GM21515 (cell line): ENCODE measurements around the gene CD22.
"Not testable (repeated sequence)": the region's sequence is repeated elsewhere in the genome, so short reads cannot be mapped to it uniquely, and the experiment has no call there.

Experiments used
- ATAC-seq: cut with Tn5 transposase; IDR thresholded peaks from one replicate; pipeline ENCODE4 v1.9.1; 2021; ENCODE audit not compliant: unreplicated experiment

CD22 gene

DNA sequence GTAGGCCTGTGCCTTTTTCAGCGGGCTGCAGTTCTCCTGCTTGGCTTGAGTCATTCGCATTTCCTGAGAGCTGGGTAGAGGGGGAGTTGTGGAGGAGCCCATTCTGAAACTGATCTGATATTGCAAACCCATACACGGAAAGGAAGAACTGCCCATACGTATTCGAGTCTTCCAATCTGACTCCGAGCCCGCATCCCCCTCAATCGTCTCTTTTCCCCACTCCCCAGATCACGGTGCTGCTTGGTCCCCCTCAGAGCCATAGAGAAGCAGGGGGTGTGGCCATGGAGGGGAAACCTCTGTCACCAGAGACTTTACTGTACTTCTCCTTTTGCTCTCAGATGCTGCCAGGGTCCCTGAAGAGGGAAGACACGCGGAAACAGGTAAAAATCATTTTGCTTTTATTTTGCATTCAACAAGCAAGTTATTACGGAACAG lies at the start of gene CD22:
Gene CD22 (plus strand): TSS at position 337 of the 435 bp plus-strand sequence. CDS start 2,854 bp downstream, outside the sequence.
- peak; percentile 33 for ATAC-seq

DNA sequence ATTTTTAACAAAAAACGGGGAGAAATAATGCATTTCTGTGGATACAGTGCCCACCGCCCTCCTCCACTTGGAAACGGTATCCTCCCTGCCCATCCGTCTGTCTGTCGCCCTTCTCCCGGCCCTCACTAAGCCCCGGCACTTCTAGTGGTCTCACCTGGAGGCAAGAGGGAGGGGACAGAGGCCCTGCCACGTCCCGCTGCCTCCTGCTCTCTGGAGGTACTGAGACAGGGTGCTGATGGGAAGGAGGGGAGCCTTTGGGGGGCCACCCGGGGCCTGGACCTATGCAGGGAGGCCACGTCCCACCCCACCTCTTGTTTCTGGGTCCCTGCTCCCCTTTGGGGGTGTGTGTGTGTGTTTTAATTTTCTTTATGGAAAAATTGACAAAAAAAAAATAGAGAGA lies 49.6 kb upstream of the CD22 start:
- no peak for ATAC-seq

DNA sequence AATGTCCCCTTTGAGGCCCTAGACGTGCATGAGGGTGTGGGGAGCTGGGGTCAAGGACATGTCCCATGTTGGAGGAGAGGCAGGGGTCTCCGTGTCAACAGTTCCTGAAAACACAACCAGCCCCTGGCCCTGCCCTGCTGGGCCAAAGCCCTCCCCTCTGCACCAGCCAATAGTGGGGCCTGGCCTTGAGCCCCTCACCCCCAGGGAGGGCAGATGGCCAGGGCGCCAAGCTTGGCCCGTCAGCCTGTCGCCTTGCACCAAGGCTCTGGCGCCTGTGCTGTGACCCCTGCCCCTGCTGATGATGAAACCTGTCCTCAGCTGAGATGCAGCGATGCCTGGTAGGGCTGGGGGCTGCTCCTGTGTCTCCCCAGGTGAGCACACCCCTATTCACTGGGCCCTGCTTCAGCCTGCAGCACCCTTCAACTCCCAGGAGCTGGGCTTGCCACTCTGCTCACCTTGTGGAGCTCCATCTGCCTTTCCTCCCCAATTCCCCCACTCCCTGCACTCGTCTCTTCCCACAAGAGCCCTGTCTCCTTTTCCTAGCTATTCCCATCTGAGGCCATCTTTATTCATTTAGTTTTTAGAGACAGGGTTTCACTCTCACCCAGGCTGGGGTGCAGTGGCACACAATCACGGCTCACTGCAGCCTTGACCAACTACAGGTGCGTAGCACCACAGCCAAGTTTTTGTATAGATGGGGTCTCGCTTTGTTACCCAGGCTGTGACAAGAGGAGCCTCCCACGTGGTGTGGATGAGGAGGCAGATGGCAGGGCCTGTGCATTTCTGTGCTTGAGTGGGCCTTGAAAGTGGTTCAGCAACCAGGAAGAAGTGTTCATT lies 48.8 kb upstream of the CD22 start:
- no peak for ATAC-seq

DNA sequence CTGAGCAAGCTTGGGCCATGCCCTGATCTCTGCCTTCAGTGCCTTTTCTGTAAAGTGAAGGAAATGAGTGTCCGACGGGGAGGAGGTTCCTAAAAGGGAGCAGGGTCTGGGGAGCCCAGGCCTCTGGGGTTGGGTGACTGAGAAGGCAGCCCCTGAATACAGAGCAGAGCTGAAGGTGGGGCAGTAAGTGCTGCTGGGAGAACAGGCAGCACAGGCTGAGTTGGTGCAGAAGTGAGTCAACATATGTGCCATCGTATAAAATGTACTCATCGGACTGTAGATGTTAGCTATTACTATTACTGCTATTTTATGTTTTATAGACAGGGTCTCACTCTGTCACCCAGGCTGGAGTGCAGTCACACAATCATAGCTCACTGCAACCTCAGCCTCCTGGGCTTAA lies 47.7 kb upstream of the CD22 start:
- ATAC-seq = no peak

DNA sequence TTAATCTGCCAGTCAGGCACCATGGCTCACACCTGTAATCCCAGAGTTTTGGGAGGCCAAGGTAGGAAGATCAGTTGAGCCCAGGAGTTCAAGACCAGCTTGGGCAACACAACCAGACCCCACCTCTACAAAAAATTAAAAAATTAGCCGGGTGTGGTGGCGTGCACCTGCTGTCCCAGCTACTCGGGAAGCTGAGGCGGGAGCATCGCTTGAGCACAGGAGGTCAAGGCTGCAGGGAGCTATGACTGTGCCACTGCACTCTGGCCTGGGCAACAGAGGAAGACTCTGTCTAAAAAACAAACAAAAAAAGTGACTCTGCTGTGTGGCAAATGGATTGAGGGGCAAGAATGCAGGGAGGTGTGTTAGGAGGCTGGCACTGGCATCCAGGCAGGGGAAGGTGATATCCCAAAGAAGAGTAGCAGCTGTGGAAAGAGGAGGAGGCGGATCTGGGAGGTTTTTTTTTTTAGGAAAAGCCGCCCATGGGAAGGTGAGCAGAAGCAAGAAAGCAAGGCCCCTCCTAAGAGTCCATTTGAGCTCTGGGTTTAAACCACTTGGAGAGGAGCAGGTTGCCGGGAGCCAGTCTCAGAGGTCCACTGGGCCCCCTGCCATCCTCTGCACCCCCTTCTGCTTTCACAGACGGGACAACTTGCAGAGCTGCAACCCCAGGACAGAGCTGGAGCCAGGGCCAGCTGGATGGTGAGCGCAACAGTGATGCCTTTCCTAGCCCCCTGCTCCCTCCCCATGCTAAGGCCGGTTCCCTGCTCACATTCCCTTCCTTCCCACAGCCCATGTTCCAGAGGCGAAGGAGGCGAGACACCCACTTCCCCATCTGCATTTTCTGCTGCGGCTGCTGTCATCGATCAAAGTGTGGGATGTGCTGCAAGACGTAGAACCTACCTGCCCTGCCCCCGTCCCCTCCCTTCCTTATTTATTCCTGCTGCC lies 44.6 kb upstream of the CD22 start:
- no peak for ATAC-seq

DNA sequence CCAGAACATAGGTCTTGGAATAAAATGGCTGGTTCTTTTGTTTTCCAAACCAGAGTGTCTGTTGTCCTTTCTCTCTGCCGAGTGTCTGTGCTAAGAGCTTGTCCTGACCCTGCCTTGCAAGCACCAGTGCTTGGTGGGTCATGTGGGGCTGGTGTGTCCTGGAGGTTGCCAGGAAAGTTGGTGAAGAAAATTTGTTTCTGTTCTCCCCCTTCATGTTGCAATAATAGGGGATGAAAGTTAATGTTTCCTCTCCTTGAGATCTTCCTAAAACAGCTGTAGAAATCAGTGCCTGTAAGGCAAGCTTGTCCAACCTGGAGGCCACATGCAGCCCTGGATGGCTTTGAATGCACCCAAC lies 43.9 kb upstream of the CD22 start:
- ATAC-seq = no peak

DNA sequence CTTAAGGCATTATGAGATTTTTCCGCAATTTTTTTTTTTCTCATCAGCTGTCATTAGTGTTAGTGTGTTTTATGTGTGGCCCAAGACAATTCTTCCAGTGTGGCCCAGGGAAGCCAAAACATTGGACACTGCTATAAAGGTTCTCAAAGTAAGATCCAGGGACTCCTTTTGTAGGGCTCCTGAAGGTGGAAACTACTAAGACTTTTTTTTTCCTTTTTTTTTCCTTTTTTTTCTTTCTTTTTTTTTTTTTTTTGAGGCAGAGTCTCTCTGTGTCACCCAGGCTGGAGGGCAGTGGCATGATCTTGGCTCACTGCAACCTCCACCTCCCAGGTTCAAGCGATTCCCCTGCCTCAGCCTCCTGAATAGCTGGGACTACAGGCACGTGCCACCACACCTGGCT lies 43.5 kb upstream of the CD22 start:
- not testable (repeated sequence) for ATAC-seq

DNA sequence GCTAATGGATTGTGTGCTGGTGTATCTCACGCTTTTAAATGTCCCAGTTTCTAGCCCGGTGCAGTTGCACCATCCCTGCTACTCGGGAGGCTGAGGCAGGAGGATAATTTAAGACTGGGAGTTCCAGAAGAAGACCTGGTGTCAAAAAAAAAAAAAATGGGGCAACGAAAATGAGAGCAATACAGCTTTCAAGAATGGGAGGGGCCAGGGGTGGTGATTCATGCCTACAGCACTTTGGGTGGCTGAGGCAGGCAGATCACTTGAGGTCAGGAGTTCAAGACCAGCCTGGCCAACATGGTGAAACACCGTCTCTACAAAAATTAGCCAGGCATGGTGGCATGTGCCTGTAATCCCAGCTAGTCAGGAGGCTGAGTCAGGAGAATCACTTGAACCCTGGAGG lies 42.9 kb upstream of the CD22 start:
- not testable (repeated sequence) for ATAC-seq

DNA sequence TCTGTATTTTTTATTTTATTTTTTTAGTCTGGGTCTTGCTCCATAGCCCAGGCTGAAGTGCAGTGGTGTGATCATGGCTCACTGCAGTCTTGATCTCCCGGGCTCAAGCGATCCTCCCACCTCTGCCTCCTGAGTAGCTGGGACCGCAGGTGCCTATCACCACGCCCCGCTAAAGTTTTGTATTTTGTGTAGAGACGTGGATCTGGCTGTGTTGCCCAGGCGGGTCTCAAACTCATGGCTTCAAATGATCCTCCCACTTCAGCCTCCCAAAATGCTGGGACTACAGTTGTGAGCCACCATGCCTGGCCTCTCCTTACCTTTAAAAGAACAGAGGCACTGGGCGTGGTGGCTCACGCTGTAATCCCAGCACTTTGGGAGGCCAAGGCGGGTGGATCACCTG lies 41.3 kb upstream of the CD22 start:
- ATAC-seq = no peak

DNA sequence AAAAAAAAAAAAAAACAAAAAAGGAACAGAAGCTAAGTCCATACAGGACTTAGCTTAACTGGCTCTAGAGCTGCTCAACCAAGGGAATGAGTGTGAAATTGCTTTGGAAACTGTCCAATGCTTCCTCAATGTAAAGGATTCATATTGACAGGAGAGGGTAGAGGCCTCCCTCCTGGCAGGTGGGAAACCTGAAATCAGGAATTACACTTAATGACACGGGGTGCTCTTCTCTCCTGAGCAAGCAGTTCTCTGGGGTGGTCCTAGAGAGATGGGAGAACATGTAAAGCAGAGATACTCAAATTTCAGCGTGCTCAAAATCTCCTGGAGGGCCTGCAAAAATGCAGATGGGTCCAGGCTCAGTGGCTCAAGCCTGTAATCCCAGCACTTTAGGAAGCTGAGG lies 40.7 kb upstream of the CD22 start:
- no peak for ATAC-seq

DNA sequence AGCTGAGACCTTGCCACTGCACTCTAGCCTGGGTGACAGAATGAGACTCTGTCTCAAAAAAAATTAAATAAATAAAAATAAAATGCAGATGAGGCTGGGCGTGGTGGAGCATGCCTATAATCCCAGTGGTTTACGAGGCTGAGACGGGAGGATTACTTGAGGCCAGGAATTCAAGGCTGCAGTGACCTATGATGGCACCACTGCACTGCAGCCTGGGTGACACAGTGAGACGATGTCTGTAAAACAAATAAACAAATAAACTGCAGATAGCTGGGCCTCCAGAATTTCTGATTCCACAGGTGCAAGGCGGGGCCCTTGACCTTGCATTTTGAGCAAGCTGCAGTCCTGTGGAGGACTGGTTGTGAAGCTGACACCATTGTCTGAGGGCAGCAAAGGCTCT lies 40.1 kb upstream of the CD22 start:
- ATAC-seq = no peak

DNA sequence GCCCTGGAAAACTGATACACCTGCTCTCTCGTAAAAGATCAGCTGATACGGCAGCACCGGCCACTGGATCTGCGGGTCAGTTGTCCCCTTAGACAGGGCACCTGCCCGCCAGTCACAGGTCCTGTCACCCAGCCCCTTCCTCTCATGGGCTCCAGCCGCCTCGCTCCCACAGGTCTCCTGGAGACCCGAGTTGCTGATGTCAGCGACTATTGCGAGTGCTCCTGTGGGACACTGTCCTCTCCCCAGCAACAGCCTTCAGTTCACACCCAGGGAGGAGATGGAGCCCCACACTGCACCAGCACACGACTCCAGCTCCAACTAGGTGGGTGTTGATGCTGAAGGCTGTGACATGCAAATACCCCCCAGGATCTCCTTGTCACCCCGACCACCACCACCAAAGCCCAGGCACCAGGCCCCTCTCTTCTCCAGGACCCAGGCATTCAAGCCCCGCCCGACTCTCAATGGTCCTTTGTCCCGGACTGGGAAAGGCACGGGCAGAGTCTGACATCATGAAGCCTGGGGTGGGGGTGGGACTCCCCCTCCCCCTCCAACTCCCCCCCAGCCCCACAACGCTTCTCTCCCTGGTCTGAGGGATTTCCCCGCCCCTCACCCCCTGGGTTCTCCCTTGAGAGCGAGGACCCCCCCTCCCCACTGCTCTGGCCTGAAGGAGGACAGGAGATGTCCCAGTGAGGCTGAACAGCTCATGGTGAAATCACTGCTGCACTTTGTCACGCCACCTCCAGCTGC lies 38.4 kb upstream of the CD22 start:
- ATAC-seq = no peak

DNA sequence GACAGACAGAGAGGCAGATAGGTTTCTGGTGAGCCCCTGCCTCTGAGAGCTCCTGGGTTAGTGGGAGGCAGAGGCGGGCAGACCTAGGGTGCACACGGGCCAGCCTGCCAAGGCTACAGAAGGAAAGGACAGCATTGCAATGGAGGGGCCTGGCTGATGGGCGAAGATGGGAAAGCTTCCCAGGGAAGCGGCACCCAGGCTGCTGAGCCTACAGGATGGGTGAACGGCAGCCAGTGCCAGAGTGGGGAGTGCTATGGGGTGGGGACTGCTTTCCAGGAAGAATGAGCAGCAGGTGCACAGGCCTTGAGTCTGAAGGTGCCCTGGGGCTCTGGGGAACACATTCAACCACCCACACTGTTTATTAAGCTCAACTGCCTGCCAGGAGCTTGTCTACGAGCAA lies 37.7 kb upstream of the CD22 start:
- no peak for ATAC-seq

DNA sequence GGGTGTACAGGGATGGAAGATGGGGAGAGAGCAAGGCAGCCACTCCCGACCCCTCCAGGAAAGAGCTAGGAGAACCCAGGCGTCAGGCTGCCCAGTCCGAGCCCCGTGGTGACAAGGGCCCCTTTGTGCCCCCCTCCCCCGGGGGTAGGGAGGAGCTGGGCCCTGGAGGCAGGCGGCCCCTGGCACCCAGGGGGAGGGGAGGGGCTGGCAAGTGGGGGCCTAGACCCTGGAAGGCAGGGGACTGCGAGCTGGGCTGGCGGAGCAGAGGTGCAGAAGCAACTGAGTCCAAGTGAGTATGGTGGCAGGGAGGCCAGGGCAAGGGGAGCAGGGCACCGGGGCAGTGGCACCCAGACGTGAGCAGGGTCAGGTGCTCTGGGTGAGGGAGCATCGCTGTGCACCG lies 37.1 kb upstream of the CD22 start, which contains the start of gene MAG:
Gene MAG (plus strand): TSS at position 246 of the 400 bp plus-strand sequence. CDS start 3,248 bp downstream, outside the sequence.
- ATAC-seq = no peak

DNA sequence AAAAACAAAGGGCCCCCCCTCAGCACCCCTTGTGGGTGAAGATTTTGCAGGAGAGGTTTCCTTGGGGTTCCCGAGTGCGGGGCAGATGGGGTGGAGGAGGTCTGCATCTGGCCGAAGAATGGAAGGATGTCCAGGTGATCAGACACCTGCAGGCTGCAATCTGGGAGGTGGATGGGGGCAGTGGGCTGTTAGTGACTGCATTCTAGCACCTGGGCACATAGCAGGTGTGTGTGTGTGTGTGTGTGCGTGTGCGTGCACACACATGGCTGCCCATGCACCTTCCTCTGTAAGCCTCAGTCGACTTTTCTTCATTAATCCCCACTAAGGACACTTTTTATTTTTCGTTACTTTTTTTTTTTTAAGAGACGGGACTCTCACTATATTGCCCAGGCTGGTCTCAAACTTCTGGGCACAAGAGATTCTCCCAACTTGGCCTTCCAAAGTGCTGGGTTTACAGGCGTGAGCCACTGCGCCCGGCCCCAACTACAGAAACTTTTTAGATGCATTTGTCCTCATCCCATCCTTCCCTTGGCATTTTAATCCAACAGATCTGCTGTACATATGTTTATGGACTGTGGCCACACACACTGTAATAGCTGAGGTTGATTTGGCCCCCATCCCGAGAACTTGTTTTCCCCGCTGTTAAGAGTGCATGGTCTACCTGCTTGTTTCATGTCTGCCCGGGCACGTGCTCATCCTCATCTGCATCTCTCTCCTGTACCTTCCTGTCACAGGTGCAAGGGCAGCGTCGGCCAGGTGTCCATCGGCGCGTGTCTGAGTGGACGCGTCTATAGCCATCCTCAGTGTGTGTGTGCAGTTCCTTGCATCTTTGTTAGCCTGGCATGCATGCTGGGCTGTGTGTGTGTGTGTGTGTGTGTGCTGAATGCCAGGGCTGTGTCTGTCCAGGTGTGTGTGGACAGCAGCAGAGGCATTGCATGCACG lies 36.3 kb upstream of the CD22 start:
- no peak for ATAC-seq

DNA sequence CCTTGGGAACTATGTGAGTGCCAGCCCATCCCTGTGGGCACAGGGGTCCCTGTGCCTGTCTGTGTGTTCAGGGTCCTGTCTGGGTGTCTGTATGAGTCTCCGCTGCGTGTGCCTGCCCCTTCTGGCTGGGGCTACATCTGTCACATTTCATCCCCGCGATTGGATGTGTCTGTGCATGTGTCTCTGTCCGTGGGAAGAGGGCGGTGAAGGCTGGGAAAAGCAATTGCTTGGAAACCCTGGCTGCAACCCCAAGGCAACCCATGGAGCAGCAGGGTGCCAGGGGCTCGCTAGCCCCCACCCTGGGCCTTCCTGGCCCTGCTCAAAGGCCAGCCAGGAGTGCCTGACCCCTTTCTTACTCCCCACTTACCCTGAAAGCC lies 35.6 kb upstream of the CD22 start:
- no peak for ATAC-seq

DNA sequence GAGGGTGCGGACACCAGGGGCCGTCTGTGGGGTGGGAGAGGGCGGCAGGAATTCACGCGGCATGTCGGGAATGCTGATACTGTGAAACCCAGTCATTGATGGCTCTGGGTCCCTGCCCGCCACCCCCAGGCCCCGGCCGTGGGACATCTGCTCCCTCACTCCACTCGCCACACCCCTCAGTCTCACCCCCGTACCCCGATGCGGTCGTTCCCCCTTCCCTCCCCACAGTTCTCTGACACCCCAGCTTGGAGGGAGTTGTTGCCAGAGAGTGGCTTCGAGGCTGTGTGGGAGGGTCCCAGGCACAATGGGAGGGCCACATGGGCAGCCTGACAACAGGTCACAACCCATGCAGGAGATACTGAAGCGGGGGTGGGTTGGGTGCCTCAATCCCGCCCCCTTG lies 35.2 kb upstream of the CD22 start:
- ATAC-seq = no peak

DNA sequence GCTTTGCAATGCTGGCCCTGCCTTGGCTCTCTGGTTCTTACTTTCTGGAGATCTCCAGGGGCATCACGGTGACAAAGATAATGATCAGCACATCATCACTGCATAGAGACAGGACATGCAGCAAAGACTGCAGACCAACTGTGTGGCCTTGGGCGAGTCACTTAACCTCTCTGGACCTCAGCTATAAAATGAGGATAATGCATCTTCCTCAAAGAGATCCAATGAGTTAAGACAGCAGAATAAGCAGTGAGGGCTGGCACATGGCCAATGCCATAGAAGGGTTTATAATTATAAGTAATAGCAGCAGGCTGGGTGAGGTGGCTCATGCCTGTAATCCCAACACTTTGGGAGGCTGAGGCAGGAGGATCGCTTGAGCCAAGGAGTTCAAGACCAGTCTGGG lies 34.7 kb upstream of the CD22 start:
- ATAC-seq = no peak

DNA sequence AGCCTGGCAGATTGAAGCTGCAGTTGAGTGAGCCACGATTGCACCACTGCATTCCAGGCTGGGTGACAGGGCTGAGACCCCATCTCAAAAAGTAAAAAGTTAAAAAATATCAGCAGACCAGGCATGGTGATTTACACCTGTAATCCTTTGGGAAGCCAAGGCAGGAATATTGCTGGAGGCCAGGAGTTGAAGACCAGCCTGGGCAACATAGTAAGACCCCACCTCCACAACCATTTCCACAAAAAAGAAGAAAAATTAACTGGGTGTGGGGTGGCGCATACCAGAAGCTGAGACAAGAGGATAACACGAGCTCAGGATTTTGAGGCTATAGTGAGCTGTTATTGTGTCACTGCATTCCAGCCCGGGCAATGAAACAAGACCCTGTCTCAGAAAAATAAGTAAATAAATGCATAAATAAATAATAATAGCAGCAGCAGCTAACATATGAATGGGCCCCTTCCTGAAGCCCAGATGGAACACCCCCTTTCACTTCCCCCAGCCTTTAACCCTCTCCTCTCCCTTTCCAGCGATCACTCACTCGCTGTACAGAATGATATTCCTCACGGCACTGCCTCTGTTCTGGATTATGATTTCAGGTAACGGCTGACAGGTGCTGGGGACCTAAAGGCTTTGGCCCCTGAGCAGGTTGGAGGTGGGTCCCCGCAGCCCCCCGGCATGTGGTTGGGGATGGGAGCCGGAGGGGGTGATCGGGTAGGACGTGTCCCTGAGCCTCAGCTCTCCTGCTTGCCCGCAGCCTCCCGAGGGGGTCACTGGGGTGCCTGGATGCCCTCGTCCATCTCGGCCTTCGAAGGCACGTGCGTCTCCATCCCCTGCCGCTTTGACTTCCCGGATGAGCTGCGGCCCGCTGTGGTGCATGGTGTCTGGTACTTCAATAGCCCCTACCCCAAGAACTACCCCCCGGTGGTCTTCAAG lies 33.9 kb upstream of the CD22 start:
- no peak for ATAC-seq
